Activated T-helper 17 cell treated with anti-CD3 and anti-CD28 coated beads, Interleukin-2, amount 50 U/mL, for 72 hours (primary cell): ENCODE data around the gene SNX13. TPM values are rescaled to one million over a fixed set of nuclear protein-coding genes. Genes with fewer than 3 reads are reported as not detected.

Source experiments
- total RNA-seq, 2 donors: library from RNA; stranded (reverse); gene quantifications; one replicate each; pipeline ENCODE4 v1.2.3, GENCODE V29; 2022

The SNX13 gene
- total RNA-seq, 2 donors from 2014 or later = 20.6 to 23.5 TPM

Other genes starting within 250 kb of the SNX13 start
- not detected for gene PRPS1L1, start 87.4 kb upstream of the SNX13 start, total RNA-seq